NCI-H345 (cell line): ENCODE data around the gene RPE.
A peak's percentile ranks its signal among the peaks of the same experiment; 100 is the strongest.

ENCODE experiments used
- DNase-seq: peaks from one replicate; lab custom pipeline; 2025; lab: John Stamatoyannopoulos, UW

Gene RPE

DNA sequence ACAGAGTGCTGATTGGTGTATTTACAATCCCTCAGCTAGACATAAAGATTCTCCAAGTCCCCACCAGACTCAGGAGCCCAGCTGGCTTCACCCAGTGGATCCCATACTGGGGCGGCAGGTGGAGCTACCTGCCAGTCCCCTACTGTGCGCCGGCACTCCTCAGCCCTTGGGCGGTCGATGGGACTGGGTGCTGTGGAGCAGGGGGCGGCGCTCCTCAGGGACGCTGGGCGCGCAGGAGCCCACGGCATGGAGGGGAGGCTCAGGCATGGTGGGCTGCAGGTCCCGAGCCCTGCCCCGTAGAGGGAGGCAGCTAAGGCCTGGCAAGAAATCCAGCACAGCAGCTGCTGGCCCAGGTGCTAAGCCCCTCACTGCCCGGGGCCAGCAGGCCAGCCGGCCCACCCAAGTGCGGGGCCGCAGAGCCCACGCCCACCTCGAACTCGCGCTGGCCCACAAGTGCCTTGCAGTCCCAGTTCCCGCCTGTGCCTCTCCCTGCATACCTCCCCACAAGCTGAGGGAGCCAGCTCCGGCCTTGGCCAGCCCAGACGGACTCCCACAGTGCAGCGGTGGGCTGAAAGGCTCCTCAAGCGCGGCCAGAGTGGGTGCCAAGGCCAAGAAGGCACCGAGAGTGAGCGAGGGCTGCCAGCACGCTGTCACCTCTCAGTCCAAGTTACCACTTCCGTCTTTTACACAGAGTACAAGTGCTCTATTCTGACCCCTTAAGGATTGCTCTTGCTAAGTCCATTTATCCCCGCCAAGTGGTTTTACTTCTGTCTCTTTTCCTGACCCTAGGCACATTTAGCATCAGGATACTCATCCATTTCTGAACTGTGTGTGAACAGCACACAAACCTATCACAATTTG, 1.7 kb upstream of the RPE start:
- no peak for DNase-seq

DNA sequence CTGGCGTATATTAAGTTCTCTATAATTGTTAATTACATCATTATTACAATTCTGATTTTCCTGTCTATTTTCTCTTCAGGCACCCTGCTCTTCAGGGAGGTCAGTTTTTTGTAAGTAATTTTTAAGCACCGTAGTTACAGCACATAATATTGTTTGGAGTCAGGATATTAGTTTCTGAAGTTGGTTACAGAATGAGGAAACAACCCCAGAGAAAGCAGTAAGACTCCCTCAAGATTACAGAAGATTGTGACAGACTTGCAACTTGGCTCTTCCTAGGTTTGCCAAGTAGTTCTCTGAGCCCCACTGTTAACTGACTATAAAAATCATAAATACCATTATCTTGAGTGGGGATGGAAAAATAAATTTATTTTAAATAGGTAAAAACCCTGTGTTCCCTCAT, 921 bp downstream of the RPE start:
- DNase-seq, result no peak

DNA sequence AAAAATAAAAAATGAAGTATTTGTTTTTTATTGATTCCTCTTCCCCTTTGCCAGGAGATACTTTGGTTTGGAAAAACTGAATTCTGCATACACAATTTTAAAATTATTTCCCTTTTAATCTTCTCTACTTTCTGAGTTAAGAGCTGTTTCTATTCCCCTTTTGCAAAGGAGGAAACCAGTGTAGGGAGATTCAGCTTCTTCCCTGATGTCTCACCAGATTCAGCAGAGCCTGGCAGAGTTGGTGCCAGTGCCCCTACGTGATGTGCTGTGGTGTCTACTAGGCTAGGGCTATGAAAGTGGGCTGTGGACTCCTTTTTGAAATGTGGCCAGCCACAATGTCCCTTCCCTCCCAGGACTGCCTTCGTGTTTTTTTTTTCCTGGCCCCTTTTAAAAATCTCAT, 2.4 kb downstream of the RPE start:
- no peak for DNase-seq

DNA sequence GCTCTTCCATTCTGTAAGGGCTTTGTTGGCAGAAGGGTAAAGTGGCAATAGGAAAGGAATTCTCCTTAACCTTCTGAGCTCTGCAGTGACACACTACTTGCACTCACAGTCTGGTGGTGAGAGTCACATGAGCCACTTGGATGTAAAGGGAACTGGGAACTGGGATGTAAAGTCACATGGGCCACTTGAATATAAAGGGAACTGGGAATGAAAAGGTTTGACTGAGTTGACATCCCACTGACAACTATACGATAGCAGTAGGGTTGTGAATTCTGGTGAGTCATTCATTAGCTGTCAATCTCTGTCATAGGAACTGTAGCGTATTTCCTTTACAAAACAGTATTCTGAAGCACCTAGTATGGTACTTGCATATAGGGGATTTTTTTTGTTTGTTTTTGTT, 5.5 kb downstream of the RPE start:
- DNase-seq, result peak; percentile 22

DNA sequence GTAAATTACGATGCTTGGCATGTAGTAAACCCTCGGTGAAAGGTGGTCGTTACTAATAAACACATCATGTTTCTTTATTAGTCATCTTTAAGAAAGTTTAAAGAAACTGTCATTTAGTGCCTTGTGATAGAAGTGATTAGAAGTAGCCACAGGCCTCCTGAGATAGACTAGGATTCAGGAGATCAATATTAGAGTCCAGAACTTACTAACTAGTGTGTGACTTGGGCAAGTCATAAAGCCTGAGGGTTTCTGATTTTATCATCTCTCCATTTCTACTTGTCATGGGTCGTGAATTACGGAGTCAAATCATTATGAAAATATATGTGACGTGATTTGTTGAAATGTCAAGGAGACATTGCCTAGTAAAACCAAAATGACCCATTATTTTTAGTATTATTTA, 6.7 kb downstream of the RPE start:
- no peak for DNase-seq

DNA sequence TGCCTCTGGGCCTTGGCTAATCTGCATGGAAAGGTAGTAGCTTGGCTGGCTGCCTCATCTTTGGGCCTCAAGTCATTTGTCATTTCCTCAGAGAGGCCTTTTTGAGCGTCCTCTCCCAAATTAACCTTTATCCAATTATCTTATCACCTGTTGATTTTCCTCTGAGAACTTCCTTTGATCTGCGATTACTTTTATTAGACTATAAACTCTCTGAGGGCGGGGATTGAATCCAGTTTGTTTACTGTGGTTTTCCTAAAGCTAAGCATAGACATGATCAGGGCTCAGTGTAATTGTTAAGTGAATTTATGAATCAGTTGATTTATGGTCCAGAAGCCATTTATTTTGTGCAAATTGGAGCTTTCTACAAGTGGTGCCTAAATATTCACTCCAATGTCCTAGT, 7.5 kb downstream of the RPE start:
- no peak for DNase-seq

DNA sequence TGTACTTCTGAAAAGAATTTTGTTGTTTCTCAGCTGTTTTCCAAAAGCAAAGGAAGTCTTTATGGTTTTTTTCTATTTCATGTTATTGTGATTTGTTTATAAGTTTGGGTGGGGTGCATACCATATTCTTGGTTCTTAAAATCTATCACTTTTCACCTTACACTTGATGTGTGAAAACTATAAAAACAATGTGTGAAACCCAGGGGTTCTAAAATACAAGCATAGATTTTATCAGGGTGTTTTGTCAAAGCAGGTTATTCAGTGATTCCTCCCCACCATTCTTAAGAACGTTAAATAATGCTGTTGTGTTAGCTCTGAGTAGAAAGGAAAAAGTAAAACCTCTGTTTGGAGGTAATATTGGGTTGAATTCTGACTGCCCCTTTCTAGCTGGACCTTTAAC, 17.7 kb downstream of the RPE start:
- DNase-seq, result no peak

DNA sequence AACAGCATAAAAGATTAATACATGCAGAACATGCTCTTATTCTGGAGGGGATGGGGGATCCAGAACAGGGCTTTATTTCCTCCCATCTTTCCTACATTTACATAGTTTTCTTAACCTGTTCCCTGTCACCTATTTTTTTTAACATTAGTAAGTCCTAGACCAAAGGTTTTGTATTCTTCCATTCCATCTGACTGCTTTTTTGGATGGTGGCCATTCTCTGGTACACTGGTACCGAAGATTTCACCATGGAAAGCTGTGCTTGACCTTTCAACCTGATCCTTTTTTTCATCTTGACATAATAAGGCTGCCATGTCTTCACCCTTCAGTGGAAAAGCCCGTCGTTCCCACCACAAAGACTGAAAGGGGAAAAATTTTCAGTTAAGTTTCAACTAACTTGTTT, 20.4 kb downstream of the RPE start:
- no peak for DNase-seq

DNA sequence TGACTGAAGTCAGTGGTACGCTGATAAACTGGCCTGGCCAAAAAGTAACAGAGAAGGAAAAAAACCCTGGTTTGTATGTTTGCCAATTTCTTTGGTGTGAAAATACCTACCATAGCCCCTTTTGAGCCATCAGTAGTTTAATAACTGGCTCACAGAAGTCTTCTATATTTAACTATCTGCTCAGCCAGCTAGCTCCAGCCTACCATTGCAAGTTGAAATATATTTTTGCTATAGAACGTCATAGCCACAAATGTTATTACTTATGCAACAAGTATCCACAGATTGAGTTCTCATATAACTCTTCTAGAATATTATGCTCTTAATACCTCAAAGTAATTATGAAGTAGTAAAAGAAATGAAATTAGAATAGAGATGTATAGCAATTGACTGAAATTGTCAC, 25.2 kb downstream of the RPE start:
- no peak for DNase-seq

DNA sequence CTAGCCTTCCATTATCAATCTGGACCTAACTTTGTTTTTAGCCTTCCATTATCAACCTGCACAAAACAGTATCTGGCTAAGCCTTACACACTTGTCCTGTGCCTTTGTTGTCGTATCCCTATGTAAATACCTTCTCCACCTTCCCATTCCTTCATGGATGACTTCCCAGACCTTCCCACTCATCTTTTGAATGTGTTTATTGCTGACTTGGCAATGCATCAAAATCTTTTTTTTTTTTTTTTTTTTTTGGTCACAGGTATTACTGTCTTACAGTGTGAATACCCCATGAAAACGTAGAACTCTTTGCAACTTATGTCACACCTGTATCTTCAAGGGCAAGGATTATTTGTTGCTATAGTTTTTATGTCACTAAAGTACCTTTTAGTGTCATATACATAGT, 25.7 kb downstream of the RPE start:
- DNase-seq, result peak; percentile 32

DNA sequence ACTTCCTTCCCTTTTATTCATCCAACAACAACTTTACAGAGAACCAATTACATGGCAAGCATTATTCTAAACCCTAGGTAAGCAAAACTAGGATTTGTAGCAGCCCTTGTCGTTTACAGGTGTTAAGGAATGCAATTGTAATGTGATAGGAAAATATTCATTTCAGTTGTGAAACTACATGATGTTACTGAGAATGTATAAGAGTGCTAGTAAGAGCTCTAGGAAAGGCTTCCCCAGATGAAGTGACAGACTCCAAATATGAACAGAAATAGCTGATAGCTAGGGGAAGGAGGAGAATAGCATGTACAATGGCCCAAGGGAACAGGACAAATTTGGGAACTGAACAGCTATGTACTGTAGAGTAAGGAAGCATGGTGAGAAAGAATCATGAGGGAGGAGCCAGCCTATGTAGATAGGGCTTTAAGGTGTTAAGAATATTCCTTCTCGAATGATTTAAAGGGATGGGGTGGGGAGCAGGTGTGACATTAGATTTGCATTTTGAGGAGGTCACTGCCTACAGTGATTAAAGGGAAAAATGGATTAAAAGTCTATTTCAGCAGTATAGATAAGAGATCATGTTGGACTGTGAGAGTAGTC, 31.7 kb downstream of the RPE start:
- no peak for DNase-seq

DNA sequence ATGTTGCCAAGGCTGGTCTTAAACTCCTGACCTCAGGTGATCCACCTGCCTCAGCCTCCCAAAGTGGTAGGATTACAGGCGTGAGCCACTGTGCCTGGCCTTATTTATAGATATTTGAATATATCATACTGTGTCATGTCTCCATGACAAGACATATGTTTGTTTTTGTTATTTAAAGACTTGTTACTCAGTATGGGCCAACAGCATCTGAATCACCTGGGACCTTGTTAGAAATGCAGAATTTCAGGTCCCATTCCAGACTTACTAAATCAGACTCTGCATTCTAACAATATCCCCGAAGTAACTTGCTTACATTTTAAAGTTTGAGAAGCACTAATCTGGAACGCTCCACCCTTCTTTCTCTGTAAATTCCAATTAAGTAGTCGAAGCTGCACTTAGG, 33.2 kb downstream of the RPE start:
- no peak for DNase-seq

DNA sequence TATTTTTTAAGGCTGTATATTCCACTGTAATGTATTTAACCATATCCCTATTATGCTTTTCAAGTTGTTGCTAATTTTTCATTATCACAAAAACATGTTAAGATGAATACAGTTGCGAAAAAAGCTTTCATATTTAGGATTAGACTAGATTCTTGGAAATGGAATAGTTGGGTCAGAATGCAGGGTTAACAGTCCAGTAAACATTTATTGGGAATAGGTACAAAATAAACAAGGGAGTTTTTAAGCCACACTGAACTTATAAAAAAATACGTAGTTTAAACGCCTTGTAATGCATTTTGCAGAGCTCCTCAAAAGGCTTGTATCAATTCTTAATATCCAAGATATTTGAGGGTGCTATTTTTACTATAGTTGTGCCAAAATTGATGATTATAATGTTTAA, 35.6 kb downstream of the RPE start:
- DNase-seq, result no peak

DNA sequence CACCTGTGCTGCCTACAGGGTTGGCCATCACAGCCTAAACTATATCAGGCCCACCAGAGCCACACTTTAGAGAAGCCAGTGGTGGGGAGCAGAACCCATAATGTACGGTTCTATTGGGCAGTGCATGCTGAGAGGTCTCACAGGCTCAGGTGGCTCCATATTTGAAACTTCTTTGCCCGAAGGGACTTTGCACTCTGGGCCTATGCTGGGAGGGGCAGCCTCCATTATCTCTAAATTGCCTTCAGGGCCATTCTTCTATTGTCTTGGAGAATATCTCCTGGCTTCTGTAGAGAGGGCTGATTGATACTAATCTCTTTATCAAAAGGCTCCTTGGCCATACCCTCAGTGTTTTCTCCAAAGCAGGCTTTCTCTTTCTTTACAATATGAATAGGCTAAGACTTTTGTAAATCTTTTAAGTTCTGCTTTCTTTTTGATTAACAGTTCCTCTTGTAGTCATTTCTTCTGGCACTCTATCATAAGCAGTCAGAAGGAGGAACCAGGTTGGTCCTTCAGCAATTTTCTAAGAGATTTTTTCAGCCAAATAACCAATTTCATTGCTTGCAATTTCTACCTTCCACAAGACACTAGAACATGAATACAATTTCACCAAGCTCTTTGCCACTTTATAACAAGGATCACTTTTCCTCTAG, 44.5 kb downstream of the RPE start:
- DNase-seq, result no peak

DNA sequence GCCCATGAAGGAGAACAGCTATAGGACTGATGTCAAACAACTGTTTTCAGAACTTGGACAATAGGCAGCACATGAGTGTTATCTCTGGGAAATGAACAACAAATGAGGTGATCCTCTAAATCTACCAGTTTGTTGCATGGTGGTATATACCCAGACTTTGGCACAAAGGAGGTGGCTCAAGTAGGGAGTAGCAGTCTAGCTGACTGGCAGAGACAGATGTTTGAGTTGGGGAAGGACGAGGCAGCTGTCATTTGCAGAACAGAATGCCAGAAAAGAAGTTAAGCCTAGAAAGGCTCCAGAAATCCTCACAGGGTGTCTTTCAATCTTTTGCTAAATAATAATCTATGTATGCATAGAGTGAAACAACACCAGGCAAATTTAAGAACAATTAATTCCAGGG, 47.4 kb downstream of the RPE start:
- DNase-seq, result no peak

DNA sequence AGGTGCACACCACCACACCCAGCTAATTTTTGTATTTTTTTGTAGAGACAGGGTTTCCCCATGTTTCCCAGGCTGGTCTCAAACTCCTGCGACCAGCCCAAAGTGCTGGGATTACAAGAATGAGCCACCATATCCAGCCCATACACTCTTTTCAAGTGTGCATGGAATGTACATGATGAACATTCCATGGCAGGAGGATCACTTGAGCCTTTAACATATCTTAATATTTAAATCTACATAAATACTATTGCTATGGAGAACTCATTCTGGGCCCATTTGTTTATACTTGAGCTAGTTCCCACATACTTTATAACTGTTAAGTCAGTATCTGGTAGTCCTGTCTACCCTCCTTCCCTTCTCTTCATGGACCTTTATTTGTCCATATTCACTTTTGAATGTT, 48.4 kb downstream of the RPE start:
- DNase-seq, result no peak

DNA sequence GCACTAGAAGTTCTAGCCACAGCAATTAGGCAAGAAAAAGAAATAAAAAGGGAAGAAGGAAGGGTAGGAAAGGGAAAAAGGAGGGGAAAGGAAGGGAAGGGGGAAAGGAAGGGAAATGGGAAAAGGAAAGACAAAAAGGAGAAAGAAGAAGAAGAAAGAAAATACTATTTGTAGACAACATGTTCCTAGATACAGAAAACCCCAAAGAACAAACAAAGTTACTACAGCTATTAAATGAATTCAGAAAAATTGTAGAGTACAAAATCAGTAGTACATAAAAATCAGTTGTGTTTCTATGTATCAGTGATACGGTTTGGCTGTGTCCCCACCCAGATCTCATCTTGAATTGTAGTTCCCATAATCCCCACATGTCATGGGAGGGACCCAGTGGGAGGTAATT, 52.3 kb downstream of the RPE start:
- DNase-seq, result no peak

DNA sequence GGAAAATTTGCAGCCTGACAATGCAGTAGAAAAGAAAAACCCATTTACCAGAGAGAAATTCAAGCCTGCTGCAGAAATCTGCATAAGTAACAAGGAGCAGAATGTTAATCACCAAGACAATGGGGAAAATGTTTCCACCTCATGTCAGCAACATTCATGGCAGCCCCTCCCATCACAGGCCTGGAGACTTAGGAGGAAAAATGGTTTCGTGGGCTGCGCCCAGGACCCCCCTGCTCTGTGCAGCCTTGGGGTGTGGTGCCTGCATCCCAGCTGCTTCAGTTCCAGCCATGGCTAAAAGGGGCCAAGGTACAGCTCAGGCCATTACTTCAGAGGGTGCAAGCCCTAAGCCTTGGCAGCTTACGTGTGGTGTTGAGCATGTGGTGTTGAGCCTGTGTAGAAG, 53.4 kb downstream of the RPE start:
- no peak for DNase-seq

DNA sequence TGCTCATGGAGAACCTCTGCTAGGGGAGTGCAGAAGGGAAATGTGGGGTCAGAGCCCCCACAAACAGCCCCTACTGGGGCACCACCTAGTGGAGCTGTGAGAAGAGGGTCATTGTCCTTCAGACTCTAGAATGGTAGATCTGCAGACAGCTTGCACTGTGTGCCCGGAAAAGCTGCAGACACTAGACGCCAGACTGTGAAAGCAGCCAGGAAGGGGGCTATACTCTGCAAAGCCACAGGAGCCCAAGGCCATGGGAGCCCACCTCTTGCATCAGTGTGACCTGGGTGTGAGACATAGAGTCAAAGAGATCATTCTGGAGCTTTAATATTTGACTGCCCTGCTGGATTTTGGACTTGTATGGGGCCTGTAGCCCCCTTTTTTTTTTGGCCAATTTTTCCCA, 60.9 kb downstream of the RPE start:
- DNase-seq, result no peak
